NCI-H510A (cell line): ENCODE results near the gene PRM1.

Experiments
- DNase-seq: peaks from one replicate; lab custom pipeline; 2025; lab: John Stamatoyannopoulos, UW

The PRM1 gene

DNA sequence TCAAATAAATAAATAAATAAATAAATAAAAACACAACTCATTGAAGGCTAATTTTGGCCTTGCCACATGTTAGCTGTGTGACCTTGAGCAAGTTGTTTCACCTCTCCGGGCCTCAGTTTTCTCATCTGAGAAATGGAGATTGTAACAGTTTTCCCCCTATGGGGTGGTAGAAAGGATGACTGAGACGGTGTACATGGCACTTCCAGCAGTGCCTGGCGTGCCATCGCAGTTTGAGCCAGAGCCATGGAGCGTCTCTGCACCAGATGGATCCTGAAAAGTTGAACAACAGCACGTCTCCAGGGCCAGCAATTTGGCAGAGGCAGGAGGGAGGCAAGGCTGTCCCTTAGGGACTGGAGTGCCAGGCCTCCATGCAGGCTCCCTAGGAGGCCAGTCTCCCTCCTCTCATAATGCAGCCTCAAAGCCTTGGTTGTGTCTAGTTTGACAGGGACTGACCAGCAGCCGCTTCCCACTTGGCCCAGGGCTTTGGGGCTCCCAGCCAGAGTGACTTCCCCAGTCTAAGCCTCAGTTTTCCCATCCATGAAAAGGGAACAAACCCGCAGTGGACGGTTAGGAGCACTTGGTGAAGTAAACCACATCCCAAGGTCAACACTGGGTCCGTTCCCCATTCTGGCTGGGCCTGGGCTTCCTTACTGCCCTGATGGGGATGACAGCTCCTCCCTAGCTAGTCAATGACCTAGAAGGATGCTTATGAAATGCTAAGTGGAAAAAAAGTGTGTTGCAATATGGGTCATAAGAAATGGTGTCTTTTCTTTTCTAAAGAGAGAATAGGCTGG lies 44.5 kb downstream of the PRM1 start:
- DNase-seq: no peak

DNA sequence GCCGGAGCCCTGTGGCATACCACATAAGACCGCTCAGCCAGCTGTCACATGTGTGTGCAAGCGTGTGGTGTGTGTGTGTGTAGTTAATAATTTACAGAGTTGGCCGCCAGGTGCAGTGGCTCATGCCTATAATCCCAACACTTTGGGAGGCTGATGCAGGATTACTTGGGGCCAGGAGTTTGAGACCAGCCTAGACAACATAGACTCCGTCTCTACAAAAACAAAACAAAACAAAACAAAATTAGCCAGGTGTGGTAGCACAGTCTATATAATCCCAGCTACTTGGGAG lies 45.5 kb downstream of the PRM1 start:
- no peak for DNase-seq

DNA sequence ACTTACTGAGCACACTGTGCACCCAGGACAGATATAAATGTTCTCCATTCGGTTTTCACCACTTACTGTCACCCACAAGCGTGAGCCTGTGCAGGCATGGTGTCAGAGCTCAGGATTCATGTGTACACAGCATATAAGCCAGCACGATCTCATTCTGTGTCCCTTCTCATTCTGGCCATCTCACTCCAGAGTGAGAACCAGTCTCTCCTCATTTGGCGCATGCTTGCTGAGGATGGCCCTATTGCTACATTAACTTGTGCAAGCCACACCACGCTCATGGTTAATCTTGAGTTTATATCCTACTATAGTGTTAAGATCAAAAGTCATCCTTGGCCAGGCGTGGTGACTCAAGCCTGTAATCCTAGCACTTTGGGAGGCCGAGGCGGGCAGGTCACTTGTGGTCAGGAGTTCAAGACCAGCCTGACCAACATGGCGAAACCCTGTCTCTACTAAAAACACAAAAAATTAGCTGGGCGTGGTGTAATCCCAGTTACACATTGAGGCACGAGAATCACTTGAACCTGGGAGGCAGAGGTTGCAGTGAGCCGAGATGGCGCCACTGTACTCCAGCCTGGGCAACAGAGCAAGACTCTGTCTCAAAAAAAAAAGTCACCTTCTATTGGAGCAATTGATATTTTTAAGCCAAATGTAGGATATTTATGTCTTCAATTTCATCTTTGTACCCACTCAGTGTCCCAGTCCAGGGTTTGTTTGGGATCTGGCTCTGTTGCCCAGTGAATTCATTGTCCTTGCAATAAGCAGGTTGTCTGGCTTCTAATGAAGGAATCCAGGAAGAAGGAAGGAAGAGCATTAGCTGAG lies 46.0 kb downstream of the PRM1 start:
- DNase-seq: no peak

DNA sequence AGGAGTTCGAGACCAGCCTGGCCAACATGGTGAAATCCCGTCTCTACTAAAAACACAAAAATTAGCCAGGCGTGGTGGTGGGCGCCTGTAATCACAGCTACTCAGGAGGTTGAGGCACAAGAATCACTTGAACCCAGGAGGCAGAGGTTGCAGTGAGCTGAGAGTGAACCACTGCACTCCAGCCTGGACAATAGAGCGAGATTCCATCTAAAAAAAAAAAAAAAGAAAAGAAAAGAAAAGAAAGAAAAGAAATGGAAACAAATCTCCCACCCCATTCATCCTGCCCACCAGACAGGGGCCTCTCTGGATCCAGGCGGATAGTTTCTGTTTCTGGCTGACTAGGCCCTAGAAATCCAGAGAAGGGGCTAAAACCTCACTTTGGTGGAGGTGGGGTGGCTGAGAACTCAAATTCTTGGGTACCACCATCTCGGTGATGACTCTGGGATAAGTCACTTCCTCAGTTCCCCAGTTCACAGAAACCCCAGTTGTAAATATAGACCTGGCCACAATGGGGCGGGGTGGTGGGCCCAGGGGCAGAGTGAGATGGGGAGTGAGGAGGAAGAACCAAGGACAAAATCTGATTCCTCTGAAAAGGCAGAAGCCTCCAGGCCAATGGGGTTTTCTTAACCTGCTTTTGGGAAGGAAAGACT lies 47.3 kb downstream of the PRM1 start:
- no peak for DNase-seq

DNA sequence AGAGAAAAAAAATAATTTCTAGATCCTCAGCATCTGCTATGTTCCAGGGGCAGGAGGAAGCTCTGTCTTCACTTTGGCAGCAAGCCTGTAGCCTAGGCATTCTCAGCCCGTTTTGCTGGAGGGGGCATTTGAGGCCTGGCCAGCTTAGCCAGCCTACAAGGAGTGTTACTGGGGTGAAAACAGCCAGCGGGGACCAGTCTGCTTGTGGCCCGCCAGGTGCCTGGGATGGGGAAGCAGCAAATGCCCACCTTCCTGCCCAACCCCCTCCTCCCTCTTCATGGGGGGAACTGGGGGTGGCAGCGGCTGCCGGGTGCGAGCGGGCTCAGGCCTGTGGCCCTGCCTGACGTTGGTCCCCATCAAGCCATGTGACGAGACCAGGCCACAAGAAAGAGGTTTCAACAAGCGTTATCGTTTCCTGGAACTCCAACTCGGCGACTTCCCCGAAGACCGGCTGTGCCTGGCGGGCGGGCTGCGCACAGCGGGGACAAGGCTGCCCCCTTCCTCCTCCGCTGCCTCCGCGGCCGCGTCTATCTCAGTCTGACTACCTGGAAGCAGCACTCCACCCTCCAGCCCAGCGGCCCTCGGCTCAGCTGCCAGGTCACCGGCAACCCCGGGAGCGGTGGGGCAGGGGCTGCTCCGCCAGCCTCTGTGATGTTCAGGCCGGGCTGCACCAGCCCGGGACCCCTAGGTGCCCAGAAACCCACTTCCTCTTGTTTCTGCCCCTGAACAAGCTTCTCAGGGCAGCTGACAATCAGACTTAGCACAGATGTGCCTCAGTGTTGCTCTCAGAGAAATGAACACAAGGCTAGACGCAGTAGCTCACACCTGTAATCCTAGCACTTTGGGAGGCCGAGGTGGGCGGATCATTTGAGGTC lies 48.0 kb downstream of the PRM1 start:
- DNase-seq: no peak

DNA sequence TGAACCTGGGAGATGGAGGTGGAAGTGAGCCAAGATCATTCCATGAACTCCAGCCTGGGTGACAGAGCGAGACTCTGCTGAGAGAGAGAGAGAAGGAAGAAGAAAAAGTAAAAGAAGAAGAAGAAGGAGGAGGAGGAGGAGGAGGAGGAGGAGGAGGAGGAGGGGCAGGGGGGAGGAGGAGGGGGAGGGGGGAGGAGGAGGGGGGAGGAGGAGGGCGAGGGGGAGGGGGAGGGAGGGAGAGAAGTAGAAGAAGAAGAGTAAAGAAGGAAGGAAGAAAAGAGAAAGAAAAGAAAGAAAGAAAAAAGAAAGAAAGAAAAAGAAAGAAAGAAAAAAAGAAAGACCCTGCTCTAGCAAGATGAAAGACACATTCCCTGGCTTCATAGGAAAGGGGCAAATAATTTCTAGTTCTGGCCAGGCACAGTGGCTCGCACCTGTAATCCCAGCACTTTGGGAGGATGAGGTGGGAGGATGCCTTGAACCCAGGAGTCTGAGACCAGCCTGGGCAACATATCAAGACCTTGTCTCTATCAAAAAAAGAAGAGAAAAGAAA lies 48.8 kb downstream of the PRM1 start:
- DNase-seq: no peak

DNA sequence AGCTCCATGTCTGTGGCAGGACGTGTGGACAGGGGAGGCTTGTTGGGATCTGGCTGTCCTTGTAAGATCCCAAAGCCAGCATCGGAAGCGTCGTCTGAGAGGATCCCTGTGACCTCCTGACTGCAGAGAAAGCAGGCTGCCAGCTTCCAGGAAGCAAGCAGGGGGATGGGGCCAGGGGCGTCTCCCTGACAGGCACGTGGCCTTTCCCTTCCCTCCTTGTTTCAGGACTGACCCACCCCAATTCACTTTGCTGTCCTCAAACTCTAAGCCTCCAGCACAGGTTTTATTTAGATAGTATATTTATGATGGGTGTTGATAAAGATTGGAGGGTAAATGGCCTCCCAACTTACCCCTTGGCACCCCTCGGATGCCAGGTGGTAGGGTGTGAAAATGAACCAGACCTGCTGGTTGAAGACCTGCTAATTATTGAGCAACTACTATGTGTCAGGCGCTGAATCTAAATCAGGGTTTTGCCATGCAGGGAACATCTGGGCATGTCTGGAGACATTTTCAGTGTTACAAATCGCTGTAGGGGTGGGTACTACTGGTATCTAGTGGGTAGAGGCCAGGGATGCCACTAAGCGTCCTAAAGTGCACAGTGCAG lies 49.7 kb downstream of the PRM1 start:
- DNase-seq: no peak
